ENCODE results near the gene ASF1B. TPM values are rescaled to one million over a fixed set of nuclear protein-coding genes. Genes with fewer than 3 reads are reported as not detected.
A peak's percentile ranks its signal among the peaks of the same experiment; 100 is the strongest.

The ASF1B gene
- total RNA-seq, 2 donors from 2014 or later = 37.8 to 47.8 TPM

DNA sequence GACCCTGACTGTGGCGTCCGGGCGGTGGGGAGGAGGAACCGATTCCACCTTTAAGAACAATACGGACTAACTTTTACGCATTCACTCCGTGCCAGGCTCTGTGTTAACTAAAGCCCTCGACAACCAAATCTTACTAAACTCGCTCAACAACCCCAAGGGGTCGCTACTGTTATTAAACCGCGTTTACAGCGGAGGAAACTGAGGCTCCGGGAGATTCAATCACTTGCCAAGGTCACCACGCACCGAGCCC, 47.1 kb downstream of the ASF1B start:
- DNase-seq = peak; percentile 58
- TF ChIP-seq, protein P1, sequence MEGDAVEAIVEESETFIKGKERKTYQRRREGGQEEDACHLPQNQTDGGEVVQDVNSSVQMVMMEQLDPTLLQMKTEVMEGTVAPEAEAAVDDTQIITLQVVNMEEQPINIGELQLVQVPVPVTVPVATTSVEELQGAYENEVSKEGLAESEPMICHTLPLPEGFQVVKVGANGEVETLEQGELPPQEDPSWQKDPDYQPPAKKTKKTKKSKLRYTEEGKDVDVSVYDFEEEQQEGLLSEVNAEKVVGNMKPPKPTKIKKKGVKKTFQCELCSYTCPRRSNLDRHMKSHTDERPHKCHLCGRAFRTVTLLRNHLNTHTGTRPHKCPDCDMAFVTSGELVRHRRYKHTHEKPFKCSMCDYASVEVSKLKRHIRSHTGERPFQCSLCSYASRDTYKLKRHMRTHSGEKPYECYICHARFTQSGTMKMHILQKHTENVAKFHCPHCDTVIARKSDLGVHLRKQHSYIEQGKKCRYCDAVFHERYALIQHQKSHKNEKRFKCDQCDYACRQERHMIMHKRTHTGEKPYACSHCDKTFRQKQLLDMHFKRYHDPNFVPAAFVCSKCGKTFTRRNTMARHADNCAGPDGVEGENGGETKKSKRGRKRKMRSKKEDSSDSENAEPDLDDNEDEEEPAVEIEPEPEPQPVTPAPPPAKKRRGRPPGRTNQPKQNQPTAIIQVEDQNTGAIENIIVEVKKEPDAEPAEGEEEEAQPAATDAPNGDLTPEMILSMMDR (conservative IDR thresholded peaks at IDR 0.05) = peak; percentile 67
- H3K9ac ChIP-seq (ENCODE audit: extremely low read depth, low read length, poor library complexity, severe bottlenecking) = no peak overlapping the region
- peak overlapping the region; percentile 65 for H3K4me3 Mint-ChIP-seq
- peaks cover 25% of the 10 kb centered on the region for H3K27me3 Mint-ChIP-seq (ENCODE audit: insufficient read depth)
- no peaks in the 10 kb centered on the region for H3K27me3 ChIP-seq (ENCODE audit: control insufficient read depth, insufficient read depth, low read length, poor library complexity, severe bottlenecking)
- H3K36me3 ChIP-seq (ENCODE audit: control insufficient read depth, insufficient read depth, low read length) = peaks cover 20% of the 10 kb centered on the region
- H3K9me3 Mint-ChIP-seq = peaks cover 16% of the 10 kb centered on the region
- H3K27ac ChIP-seq (ENCODE audit: low read depth, low read length) = no peak overlapping the region
- WGBS, 2 experiments (ENCODE audit: insufficient coverage in 1 of 2, insufficient read length in 1 of 2) = 2 to 21% methylated on average over 10 to 16 of the region's 16 CpGs
- no peak overlapping the region for H3K27ac Mint-ChIP-seq
- H3K4me1 Mint-ChIP-seq = peaks cover 13% of the 10 kb centered on the region
- peak overlapping the region; percentile 81 for H3K4me3 ChIP-seq (ENCODE audit: low read length)
- H3K36me3 Mint-ChIP-seq (ENCODE audit: low read depth) = peaks cover 27% of the 10 kb centered on the region
- H3K4me1 ChIP-seq (ENCODE audit: control insufficient read depth, insufficient read depth, low read length) = no peaks in the 10 kb centered on the region
- H3K9me3 ChIP-seq (ENCODE audit: control insufficient read depth, low read length) = peaks cover 9% of the 10 kb centered on the region

DNA sequence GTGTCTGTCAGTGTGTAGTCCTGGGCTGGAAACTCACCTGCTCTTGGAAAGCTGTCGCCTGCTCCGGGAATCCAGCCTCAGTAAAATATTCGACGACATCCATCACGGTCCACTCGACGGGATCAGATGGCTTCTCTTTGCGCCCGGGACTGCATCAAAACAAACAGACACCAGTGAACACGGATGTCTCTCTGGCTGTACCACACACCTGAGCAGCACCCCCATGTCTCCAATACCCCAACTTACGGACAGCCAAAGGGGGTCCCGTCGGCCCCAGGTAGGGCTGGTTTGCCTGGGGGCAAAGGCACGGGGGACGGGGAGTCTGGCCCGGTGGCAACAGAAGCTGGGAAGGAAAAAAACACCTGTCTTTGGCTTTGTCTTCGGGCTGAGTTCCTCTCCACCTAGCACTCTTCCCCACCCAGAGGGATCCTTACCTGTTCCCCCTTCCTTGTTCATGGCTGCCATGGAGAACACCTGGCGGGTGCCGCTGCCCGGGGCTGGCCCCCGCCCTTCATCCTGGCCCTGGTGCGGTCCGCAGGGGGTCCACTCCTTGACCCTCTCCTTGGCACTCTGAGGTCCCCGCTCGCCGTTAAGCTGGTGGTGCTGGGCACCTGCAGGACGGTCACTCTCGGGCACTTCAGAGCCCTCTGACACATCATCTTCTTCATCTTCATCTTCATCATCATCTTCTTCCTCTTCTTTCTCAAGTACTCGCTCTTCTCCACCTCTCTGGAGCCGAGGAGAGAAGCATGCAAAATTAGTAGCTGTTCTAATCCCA, 47.6 kb downstream of the ASF1B start:
- WGBS, 2 experiments (ENCODE audit: insufficient coverage in 1 of 2, insufficient read length in 1 of 2) = 88 to 93% methylated on average over 22 to 30 of the region's 30 CpGs
- Mint-ChIP-seq H3K9me3 (peaks cover 11% of the 10 kb centered on the region), H3K4me1 (peaks cover 13% of the 10 kb centered on the region), H3K27me3 (ENCODE audit: insufficient read depth) (peaks cover 28% of the 10 kb centered on the region), H3K36me3 (ENCODE audit: low read depth) (peaks cover 27% of the 10 kb centered on the region), H3K27ac (no peak overlapping the region), H3K4me3 (peak overlapping the region; percentile 65)
- Histone ChIP-seq H3K9me3 (ENCODE audit: control insufficient read depth, low read length) (peaks cover 9% of the 10 kb centered on the region), H3K27ac (ENCODE audit: low read depth, low read length) (no peak overlapping the region), H3K4me3 (ENCODE audit: low read length) (peak overlapping the region; percentile 81), H3K4me1 (ENCODE audit: control insufficient read depth, insufficient read depth, low read length) (no peaks in the 10 kb centered on the region), H3K36me3 (ENCODE audit: control insufficient read depth, insufficient read depth, low read length) (peaks cover 20% of the 10 kb centered on the region), H3K27me3 (ENCODE audit: control insufficient read depth, insufficient read depth, low read length, poor library complexity, severe bottlenecking) (no peaks in the 10 kb centered on the region), H3K9ac (ENCODE audit: extremely low read depth, low read length, poor library complexity, severe bottlenecking) (no peak overlapping the region)
- no peak for DNase-seq
- TF ChIP-seq, protein P1 (conservative IDR thresholded peaks at IDR 0.05) = no peak

DNA sequence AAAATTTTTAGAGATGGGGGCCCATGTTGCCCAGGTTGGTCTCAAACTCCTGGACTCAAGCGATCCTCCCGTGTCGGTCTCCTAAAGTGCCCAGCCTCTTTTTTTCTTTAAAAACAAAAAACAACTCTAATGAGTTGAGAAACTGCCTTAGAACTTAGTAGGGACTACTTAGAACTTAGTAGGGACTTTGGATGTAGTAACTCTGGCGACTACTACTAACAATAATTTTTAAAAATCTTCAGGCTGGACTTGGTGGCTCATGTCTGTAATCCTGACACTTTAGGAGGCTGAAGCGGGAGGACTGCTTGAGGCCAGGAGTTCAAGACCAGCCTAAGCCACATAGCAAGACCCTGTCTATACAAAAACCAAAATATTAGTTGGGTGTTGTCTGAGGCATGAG, 50.3 kb downstream of the ASF1B start:
- H3K4me3 Mint-ChIP-seq = peak overlapping the region; percentile 40

More for the DNA sequence above, 50.3 kb downstream of the ASF1B start:
- Histone ChIP-seq H3K36me3 (ENCODE audit: control insufficient read depth, insufficient read depth, low read length) (peaks cover 16% of the 10 kb centered on the region), H3K9ac (ENCODE audit: extremely low read depth, low read length, poor library complexity, severe bottlenecking) (no peak overlapping the region), H3K4me1 (ENCODE audit: control insufficient read depth, insufficient read depth, low read length) (no peaks in the 10 kb centered on the region), H3K27me3 (ENCODE audit: control insufficient read depth, insufficient read depth, low read length, poor library complexity, severe bottlenecking) (no peaks in the 10 kb centered on the region), H3K9me3 (ENCODE audit: control insufficient read depth, low read length) (no peaks in the 10 kb centered on the region), H3K27ac (ENCODE audit: low read depth, low read length) (no peak overlapping the region), H3K4me3 (ENCODE audit: low read length) (no peak overlapping the region)
- DNase-seq = no peak
- peaks cover 29% of the 10 kb centered on the region for H3K27me3 Mint-ChIP-seq (ENCODE audit: insufficient read depth)
- no peak overlapping the region for H3K27ac Mint-ChIP-seq
- TF ChIP-seq, protein P1 (conservative IDR thresholded peaks at IDR 0.05) = no peak
- WGBS, 2 experiments (ENCODE audit: insufficient coverage in 1 of 2, insufficient read length in 1 of 2) = 84 to 85% methylated on average over 5 of the region's 5 CpGs
- H3K36me3 Mint-ChIP-seq (ENCODE audit: low read depth) = peaks cover 23% of the 10 kb centered on the region
- H3K9me3 Mint-ChIP-seq = no peaks in the 10 kb centered on the region
- peaks cover 5% of the 10 kb centered on the region for H3K4me1 Mint-ChIP-seq
